Right atrium auricular region (tissue), 2 donors: Measurements from ENCODE around the gene CRIP2. TPM values are rescaled to one million over a fixed set of nuclear protein-coding genes. Genes with fewer than 3 reads are reported as not detected.

ENCODE experiments used
- DNase-seq: peaks from one replicate; pipeline ENCODE4 v3.0.0-alpha.2; 2019; ENCODE audit warnings: low spot score
- H3K27ac ChIP-seq, 2 donors: fragments of 200-600 bp; sonication (generic); 1 replicate in 1 of 2; 2 replicates in 1 of 2; pipeline ENCODE4 v1.5.1; 2016 to 2019
- H3K27me3 ChIP-seq, 2 donors: fragments of 200-600 bp; sonication (generic); one replicate each; pipeline versions ENCODE4 v1.5.1 to v1.6.0; 2017 to 2019
- H3K36me3 ChIP-seq: fragments of 200-600 bp; sonication (generic); one replicate; pipeline ENCODE4 v1.5.1; 2016
- H3K4me1 ChIP-seq, 2 donors: fragments of 200-600 bp; sonication (generic); one replicate each; pipeline versions ENCODE4 v1.5.1 to v1.6.0; 2017 to 2019
- H3K4me3 ChIP-seq, 2 donors: fragments of 200-600 bp; sonication (generic); 1 replicate in 1 of 2; 2 replicates in 1 of 2; pipeline ENCODE4 v1.5.1; 2017 to 2019; ENCODE audit warnings: mild to moderate bottlenecking in 1 of 2, moderate library complexity in 1 of 2
- H3K9me3 ChIP-seq, 2 donors: fragments of 200-600 bp; sonication (generic); one replicate each; pipeline ENCODE4 v1.5.1; 2019
- total RNA-seq, 2 donors: library from RNA; depleted of rRNA; stranded (reverse); fragments of >200 nt; gene quantifications; one replicate each; pipeline ENCODE4 v1.1.0, GENCODE V29; 2016
- TF ChIP-seq, protein P1 (sequence below), 2 donors: fragments of 200-600 bp; sonication (generic); IDR thresholded peaks; one replicate each; pipeline ENCODE4 v1.5.1; 2019; ENCODE audit warnings: antibody characterized with exemption in 2 of 2

The CRIP2 gene
- total RNA-seq, 2 donors from 2014 or later: 831 to 1,272 TPM

- H3K27me3 ChIP-seq: no peaks in the 10 kb centered on the region
- TF ChIP-seq, protein P1, sequence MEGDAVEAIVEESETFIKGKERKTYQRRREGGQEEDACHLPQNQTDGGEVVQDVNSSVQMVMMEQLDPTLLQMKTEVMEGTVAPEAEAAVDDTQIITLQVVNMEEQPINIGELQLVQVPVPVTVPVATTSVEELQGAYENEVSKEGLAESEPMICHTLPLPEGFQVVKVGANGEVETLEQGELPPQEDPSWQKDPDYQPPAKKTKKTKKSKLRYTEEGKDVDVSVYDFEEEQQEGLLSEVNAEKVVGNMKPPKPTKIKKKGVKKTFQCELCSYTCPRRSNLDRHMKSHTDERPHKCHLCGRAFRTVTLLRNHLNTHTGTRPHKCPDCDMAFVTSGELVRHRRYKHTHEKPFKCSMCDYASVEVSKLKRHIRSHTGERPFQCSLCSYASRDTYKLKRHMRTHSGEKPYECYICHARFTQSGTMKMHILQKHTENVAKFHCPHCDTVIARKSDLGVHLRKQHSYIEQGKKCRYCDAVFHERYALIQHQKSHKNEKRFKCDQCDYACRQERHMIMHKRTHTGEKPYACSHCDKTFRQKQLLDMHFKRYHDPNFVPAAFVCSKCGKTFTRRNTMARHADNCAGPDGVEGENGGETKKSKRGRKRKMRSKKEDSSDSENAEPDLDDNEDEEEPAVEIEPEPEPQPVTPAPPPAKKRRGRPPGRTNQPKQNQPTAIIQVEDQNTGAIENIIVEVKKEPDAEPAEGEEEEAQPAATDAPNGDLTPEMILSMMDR (IDR thresholded peaks at IDR 0.05): no peak
- DNase-seq: no peak
- no peak overlapping the region for H3K27ac ChIP-seq
- H3K36me3 ChIP-seq: peaks cover 52% of the 10 kb centered on the region
- H3K4me1 ChIP-seq: no peaks in the 10 kb centered on the region
- H3K4me3 ChIP-seq: no peak overlapping the region
- H3K9me3 ChIP-seq: no peaks in the 10 kb centered on the region
Observed at GRCh38 chr14:105455766-105456660, 18.6 kb upstream of the CRIP2 start.

DNA sequence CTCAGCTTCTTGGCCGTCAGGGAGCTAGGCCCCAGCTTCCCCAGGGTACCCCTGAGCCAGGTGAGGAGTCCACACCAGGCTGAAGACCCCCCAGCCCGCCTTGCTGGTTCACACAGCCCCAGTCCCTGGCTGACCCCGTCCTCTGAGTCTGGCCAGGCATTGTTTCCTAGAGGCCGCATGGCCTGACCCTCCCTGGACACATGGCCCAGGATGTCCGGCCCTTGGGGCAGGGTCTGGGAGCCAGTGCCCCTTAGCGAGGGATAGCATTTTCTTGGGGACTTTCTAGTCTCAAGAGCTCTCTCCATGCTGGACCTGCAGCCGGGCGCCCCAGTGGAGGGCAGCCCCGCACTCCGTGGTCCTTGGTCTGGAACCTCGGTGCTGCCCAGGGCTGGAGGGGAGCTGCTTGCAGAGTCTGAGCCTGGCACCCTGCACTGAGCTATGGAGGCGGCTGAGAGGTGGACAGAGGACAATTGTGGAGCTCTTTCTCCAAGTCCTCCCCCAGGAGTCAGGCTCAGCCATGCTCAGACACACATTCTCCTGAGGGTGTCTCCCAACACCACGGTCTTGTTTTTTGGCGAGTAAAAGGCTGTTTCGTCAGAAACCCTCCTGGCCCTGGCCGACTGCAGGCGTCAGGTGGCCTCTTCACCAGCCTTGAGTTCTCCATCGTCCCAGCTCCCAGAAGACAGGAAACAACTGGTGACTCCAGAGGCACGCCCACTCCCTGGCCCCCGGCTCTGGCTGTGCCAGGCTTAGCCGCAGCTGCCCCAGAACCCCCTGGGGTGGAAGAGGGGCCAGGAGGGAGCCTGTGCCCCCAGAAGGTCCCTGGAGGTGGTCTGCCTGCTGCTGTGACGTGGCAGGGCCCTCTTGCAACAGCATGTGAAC lies 17.6 kb upstream of the CRIP2 start:
- DNase-seq: no peak
- H3K9me3 ChIP-seq: no peaks in the 10 kb centered on the region
- TF ChIP-seq, protein P1 (IDR thresholded peaks at IDR 0.05): no peak
- peaks cover 60% of the 10 kb centered on the region for H3K36me3 ChIP-seq
- H3K4me1 ChIP-seq: no peaks in the 10 kb centered on the region
- H3K27ac ChIP-seq: no peak overlapping the region
- H3K27me3 ChIP-seq: no peaks in the 10 kb centered on the region
- no peak overlapping the region for H3K4me3 ChIP-seq

DNA sequence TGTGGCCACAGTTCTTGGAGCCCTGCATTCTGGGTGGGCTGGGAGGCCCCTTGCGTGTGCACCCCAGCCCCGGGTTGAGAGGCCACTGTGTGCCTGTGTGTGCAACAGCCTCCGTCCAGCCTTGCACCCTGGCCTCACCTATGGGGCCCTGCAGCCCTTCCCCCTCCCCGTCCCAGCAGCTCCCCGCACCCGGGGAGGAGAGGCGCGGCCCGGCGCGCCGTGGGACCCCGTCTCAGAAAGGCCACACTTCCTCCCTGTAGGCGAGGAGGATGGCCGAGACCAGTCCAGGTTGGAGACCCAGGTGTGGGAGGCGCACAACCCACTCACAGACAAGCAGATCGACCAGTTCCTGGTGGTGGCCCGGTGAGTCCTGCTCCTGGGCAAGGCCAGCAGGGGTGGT lies 16.6 kb upstream of the CRIP2 start:
- DNase-seq: no peak

DNA sequence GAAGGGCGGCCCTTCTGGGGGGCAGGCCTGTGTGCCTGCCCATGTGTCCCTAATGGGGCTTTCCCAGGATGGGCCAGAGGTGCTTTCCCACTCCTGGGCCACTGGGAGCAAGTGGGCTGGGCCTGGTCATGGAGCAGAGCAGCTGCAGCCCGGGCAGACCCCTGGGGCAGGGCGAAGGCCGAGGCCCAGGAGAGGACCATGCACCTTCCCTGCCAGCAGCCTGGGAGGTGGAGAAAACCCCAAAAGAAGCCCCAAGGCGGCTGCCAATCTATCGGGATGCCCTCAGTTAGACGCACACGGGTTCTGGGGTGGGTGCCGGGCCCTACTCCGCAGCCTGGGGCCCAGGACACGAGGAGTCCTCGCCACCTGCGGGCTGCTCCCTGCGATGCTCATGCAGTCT lies 16.1 kb upstream of the CRIP2 start:
- no peak for DNase-seq
- H3K9me3 ChIP-seq: no peaks in the 10 kb centered on the region
- H3K27ac ChIP-seq: no peak overlapping the region
- H3K4me1 ChIP-seq: peaks cover 0 to 6% of the 10 kb centered on the region in 2 donors
- TF ChIP-seq, protein P1 (IDR thresholded peaks at IDR 0.05): no peak
- H3K36me3 ChIP-seq: peaks cover 67% of the 10 kb centered on the region
- no peak overlapping the region for H3K4me3 ChIP-seq
- no peaks in the 10 kb centered on the region for H3K27me3 ChIP-seq

More for the DNA sequence above, 16.6 kb upstream of the CRIP2 start:
- Histone ChIP-seq H3K4me3 (no peak overlapping the region), H3K36me3 (peaks cover 62% of the 10 kb centered on the region), H3K4me1 (peaks cover 0 to 6% of the 10 kb centered on the region in 2 donors), H3K9me3 (no peaks in the 10 kb centered on the region), H3K27ac (no peak overlapping the region), H3K27me3 (no peaks in the 10 kb centered on the region)
- TF ChIP-seq, protein P1 (IDR thresholded peaks at IDR 0.05): no peak

GRCh38 chr14:105460116-105460515 lies 14.5 kb upstream of the CRIP2 start:
- Histone ChIP-seq H3K4me3 (no peak overlapping the region), H3K9me3 (no peaks in the 10 kb centered on the region), H3K36me3 (peaks cover 71% of the 10 kb centered on the region), H3K27me3 (no peaks in the 10 kb centered on the region), H3K4me1 (peaks cover 0 to 12% of the 10 kb centered on the region in 2 donors), H3K27ac (no peak overlapping the region)
- DNase-seq: no peak
- TF ChIP-seq, protein P1 (IDR thresholded peaks at IDR 0.05): no peak
